Suprapubic skin (tissue), 4 donors: ENCODE results near the gene ZNF19.

Experiments
- EP300 ChIP-seq: sonication (generic); formaldehyde crosslinking; IDR thresholded peaks from one replicate; pipeline ENCODE4 v1.6.1; 2017; ENCODE audit warnings: antibody characterized with exemption
- POLR2A ChIP-seq, 2 donors: fragments of 450-650 bp; IDR thresholded peaks; one replicate each; pipeline ENCODE4 v1.6.1; 2017; ENCODE audit warnings: antibody characterized with exemption in 2 of 2, mild to moderate bottlenecking in 2 of 2, moderate library complexity in 2 of 2
- POLR2AphosphoS5 ChIP-seq, 3 donors: sonication (generic); formaldehyde crosslinking; IDR thresholded peaks; one replicate each; pipeline ENCODE4 v1.6.1; 2017; ENCODE audit warnings: antibody characterized with exemption in 3 of 3
- TF ChIP-seq, protein P1 (sequence below), 2 donors: fragments of 200-600 bp in 1 of 2; fragments of 450-650 bp in 1 of 2; sonication (generic) in 1 of 2; IDR thresholded peaks; one replicate each; pipeline ENCODE4 v1.5.1; 2016 to 2019; ENCODE audit warnings: antibody characterized with exemption in 2 of 2, mild to moderate bottlenecking in 1 of 2, moderate library complexity in 1 of 2

DNA sequence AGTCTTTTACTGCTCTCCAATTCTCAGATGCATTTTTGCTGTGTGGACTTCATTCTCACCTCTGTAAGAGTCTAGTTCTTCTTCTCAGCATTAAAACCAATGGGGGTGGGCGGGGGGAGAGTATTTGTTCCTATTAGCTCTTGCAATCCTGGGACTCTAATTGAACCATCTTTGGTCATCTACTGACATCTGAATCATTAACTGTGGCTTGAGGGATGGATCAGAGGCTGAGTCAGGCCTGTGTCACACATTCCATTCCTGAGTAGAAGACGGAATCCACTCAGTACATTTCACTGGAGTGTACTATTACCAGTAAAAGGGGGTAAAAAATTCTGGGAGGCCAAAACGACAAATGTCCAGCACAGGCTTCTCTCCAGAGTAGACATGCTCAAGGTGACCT lies 14.3 kb downstream of the ZNF19 start:
- TF ChIP-seq POLR2AphosphoS5 (IDR thresholded peaks at IDR 0.05) (no peak), POLR2A (IDR thresholded peaks at IDR 0.05) (no peak), EP300 (no peak)
- TF ChIP-seq, protein P1, sequence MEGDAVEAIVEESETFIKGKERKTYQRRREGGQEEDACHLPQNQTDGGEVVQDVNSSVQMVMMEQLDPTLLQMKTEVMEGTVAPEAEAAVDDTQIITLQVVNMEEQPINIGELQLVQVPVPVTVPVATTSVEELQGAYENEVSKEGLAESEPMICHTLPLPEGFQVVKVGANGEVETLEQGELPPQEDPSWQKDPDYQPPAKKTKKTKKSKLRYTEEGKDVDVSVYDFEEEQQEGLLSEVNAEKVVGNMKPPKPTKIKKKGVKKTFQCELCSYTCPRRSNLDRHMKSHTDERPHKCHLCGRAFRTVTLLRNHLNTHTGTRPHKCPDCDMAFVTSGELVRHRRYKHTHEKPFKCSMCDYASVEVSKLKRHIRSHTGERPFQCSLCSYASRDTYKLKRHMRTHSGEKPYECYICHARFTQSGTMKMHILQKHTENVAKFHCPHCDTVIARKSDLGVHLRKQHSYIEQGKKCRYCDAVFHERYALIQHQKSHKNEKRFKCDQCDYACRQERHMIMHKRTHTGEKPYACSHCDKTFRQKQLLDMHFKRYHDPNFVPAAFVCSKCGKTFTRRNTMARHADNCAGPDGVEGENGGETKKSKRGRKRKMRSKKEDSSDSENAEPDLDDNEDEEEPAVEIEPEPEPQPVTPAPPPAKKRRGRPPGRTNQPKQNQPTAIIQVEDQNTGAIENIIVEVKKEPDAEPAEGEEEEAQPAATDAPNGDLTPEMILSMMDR (IDR thresholded peaks at IDR 0.05) = no peak
